Measurements from ENCODE around the gene CRISPLD2. TPM values are rescaled to one million over a fixed set of nuclear protein-coding genes. Genes with fewer than 3 reads are reported as not detected.
A peak's percentile ranks its signal among the peaks of the same experiment; 100 is the strongest.

CRISPLD2 gene
- total and polyA plus RNA-seq, 9 of the 15 experiments (the other 6 are each of a cell fraction or from before 2014, with no cell fraction given), result 0.03 to 0.24 (median 0.04) TPM; not detected in 4

GRCh38 chr16:84806256-84806889 is 13.4 kb upstream of the CRISPLD2 start (continued):
- no peak for TF ChIP-seq GTF3C2 (IDR thresholded peaks at IDR 0.05; ENCODE audit: borderline replicate concordance, extremely low read depth, insufficient read length)
- peak; percentile 50; the same call in 1 of the 2 replicates for TF ChIP-seq ELF4 (CRISPR knock-in tag; IDR thresholded peaks at IDR 0.05)
- TF ChIP-seq ZNF740 (CRISPR knock-in tag; IDR thresholded peaks at IDR 0.05), result no peak
- TF ChIP-seq ZNF740 (tag; IDR thresholded peaks at IDR 0.05), result no peak
- TF ChIP-seq LARP7 (IDR thresholded peaks at IDR 0.05), result no peak
- TF ChIP-seq SUPT5H (IDR thresholded peaks at IDR 0.05), result no peak
- peak; percentile 70 for TF ChIP-seq NFE2 (IDR thresholded peaks at IDR 0.05; ENCODE audit: low read depth)
- no peak for TF ChIP-seq EZH2 (IDR thresholded peaks at IDR 0.05; ENCODE audit: borderline replicate concordance, low read depth, low read length)
- TF ChIP-seq SETDB1 (IDR thresholded peaks at IDR 0.05; ENCODE audit: low read length), result no peak
- no peak for TF ChIP-seq HDGF (IDR thresholded peaks at IDR 0.05)
- no peak for TF ChIP-seq ZSCAN29 (IDR thresholded peaks at IDR 0.05)
- no peak for TF ChIP-seq KAT7 (CRISPR knock-in tag; IDR thresholded peaks at IDR 0.05; ENCODE audit: borderline replicate concordance)
- peak; percentile 46; the same call in 1 of the 2 replicates for TF ChIP-seq ZFX (CRISPR knock-in tag; IDR thresholded peaks at IDR 0.05)
- no peak for TF ChIP-seq ZNF143 (CRISPR knock-in tag; IDR thresholded peaks at IDR 0.05)
- TF ChIP-seq JUN (IDR thresholded peaks at IDR 0.05; ENCODE audit: borderline replicate concordance, low read depth, low read length), result no peak
- TF ChIP-seq JUN (CRISPR knock-in tag; IDR thresholded peaks at IDR 0.05; ENCODE audit: borderline replicate concordance), result no peak
- TF ChIP-seq TRIM25 (IDR thresholded peaks at IDR 0.05; ENCODE audit: borderline replicate concordance), result no peak
- TF ChIP-seq STAG1 (CRISPR knock-in tag; IDR thresholded peaks at IDR 0.05; ENCODE audit: borderline replicate concordance), result no peak
- TF ChIP-seq FOXP4 (CRISPR knock-in tag; IDR thresholded peaks at IDR 0.05; ENCODE audit: borderline replicate concordance), result no peak
- TF ChIP-seq FOXK2 (conservative IDR thresholded peaks at IDR 0.05 in 1 of 2, IDR thresholded peaks at IDR 0.05 in 1 of 2; ENCODE audit: low read depth in 2 of 2), result no peak; a peak in 1 of 4 replicates
- no peak for TF ChIP-seq BRCA1 (IDR thresholded peaks at IDR 0.05)
- TF ChIP-seq BRCA1 (CRISPR knock-in tag; IDR thresholded peaks at IDR 0.05), result no peak
